A172 (cell line): ENCODE measurements around the gene VPS33A. TPM values are rescaled to one million over a fixed set of nuclear protein-coding genes. Genes with fewer than 3 reads are reported as not detected.

Experiments
- total RNA-seq: library from RNA; depleted of rRNA; stranded (reverse); fragments of >200 nt; shearing (Covaris generic); gene quantifications from 2 replicates; pipeline ENCODE4 v1.2.3, GENCODE V29; 2014; rRNA removed

The VPS33A gene
- total RNA-seq, 1 experiment from 2014 or later, result 33.1 TPM

Other genes starting within 250 kb of the VPS33A start
- gene BCL7A, start 244.6 kb downstream of the VPS33A start, total RNA-seq, result 6.9 and 7.6 TPM in 2 replicates
- gene MLXIP, start 187.7 kb downstream of the VPS33A start, total RNA-seq, result 5.4 and 10.1 TPM in 2 replicates
- not detected in 2 replicates for gene IL31, start 92.3 kb downstream of the VPS33A start, total RNA-seq
- not detected in 2 replicates for gene LRRC43, start 83.4 kb downstream of the VPS33A start, total RNA-seq
- 0.22 and 3.7 TPM in 2 replicates for gene B3GNT4, start 62.8 kb downstream of the VPS33A start, total RNA-seq
- 73.7 and 90.8 TPM in 2 replicates for gene DIABLO, start 40.4 kb downstream of the VPS33A start, total RNA-seq
- gene CLIP1, start 156.2 kb upstream of the VPS33A start, total RNA-seq, result 52.0 and 58.5 TPM in 2 replicates
- 19.7 and 30.2 TPM in 2 replicates for gene ZCCHC8, start 234.4 kb upstream of the VPS33A start, total RNA-seq